ENCODE measurements around the gene PASD1.

GRCh38 chrX:151708821-151709220 is 145.3 kb downstream of the PASD1 start:
- no peak for TF ChIP-seq CTCF (conservative IDR thresholded peaks at IDR 0.05; ENCODE audit: low read depth, low read length)
- no peak for TF ChIP-seq EZH2 (IDR thresholded peaks at IDR 0.05; ENCODE audit: low read length, unreplicated experiment)
- TF ChIP-seq EZH2phosphoT487 (IDR thresholded peaks at IDR 0.05; ENCODE audit: borderline replicate concordance, low read length) = no peak
